Coronary artery (tissue), 2 donors: ENCODE results near the gene BACH2.

Experiments
- DNase-seq: peaks from one replicate; pipeline ENCODE4 v3.0.0-alpha.2; 2017; ENCODE audit warnings: low spot score
- H3K27ac ChIP-seq, 2 donors: fragments of 200-600 bp; sonication (generic); one replicate each; pipeline ENCODE4 v1.5.1; 2016 to 2019
- H3K4me3 ChIP-seq: fragments of 200-600 bp; sonication (generic); 2 replicates; pipeline ENCODE4 v1.5.1; 2016; ENCODE audit warnings: mild to moderate bottlenecking, moderate library complexity
- CTCF ChIP-seq: fragments of 200-600 bp; sonication (generic); IDR thresholded peaks from one replicate; pipeline ENCODE4 v1.5.1; 2019; ENCODE audit warnings: antibody characterized with exemption

The BACH2 gene

GRCh38 chr6:90098627-90099026, 198.0 kb downstream of the BACH2 start:
- Histone ChIP-seq H3K4me3 (no peak overlapping the region), H3K27ac (peak overlapping the region; percentile 85 to 92)
- TF ChIP-seq CTCF = no peak
- DNase-seq = no peak

- no peak overlapping the region for H3K4me3 ChIP-seq
- H3K27ac ChIP-seq = peak overlapping the region; percentile 85 to 92
- TF ChIP-seq CTCF = no peak
- peak; percentile 93 for DNase-seq
Measured at GRCh38 chr6:90098001-90098531, 198.6 kb downstream of the BACH2 start.

- Histone ChIP-seq H3K4me3 (no peak overlapping the region), H3K27ac (peak overlapping the region; percentile 85 to 92)
- TF ChIP-seq CTCF = no peak
- no peak for DNase-seq
Measured at GRCh38 chr6:90097356-90097755, 199.3 kb downstream of the BACH2 start.

GRCh38 chr6:90096818-90097217, 199.8 kb downstream of the BACH2 start:
- no peak for DNase-seq
- TF ChIP-seq CTCF = no peak
- H3K27ac ChIP-seq = peak overlapping the region; percentile 85 to 92
- no peak overlapping the region for H3K4me3 ChIP-seq

GRCh38 chr6:90095788-90096187, 200.9 kb downstream of the BACH2 start:
- no peak overlapping the region for H3K4me3 ChIP-seq
- no peak for DNase-seq
- TF ChIP-seq CTCF = no peak
- H3K27ac ChIP-seq = peak overlapping the region in 1 of 2 donors; percentile 92

- no peak overlapping the region for H3K4me3 ChIP-seq
- H3K27ac ChIP-seq = no peak overlapping the region
- TF ChIP-seq CTCF = no peak
- no peak for DNase-seq
Measured at GRCh38 chr6:90095145-90095544, 201.5 kb downstream of the BACH2 start.

GRCh38 chr6:90093558-90094073, 203.0 kb downstream of the BACH2 start:
- no peak overlapping the region for H3K4me3 ChIP-seq
- TF ChIP-seq CTCF = no peak
- no peak overlapping the region for H3K27ac ChIP-seq
- DNase-seq = no peak
